ENCODE results near the gene QSOX2.

DNA sequence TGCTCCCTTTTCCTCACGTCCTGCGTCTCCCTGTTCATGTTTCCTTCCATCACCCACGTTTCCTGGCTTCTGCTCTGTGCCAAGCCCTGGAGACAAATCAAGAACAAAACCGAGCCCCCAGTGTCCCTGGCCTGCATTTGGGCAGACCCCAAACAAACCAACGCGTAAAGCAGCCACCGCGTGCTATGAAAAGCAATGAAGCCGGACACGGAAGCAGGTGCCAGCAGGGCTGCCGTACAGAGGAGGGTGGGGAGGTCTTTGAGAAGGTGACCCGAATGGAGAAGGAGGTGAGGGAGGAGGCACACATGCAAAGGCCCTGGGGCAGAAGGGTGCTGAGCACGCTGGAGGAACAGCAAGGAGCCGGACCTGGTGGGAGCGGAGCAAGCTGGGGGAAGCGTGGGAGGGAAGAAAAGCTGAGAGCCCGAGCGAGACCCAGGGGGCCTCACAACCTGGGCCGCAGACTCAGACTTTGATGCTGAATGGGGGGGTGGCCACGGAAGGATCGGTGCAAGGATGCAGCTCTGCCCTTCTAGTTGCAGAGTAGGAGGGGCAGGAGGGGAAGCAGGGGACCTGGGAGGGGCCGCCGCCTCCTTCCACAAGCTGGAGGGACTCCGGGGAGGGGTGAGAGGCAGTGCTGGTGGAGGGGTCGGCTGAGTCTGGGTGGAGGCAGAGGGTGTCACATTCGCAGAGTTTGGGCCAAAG lies 1.4 kb upstream of the QSOX2 start:
- TF ChIP-seq, protein P1, sequence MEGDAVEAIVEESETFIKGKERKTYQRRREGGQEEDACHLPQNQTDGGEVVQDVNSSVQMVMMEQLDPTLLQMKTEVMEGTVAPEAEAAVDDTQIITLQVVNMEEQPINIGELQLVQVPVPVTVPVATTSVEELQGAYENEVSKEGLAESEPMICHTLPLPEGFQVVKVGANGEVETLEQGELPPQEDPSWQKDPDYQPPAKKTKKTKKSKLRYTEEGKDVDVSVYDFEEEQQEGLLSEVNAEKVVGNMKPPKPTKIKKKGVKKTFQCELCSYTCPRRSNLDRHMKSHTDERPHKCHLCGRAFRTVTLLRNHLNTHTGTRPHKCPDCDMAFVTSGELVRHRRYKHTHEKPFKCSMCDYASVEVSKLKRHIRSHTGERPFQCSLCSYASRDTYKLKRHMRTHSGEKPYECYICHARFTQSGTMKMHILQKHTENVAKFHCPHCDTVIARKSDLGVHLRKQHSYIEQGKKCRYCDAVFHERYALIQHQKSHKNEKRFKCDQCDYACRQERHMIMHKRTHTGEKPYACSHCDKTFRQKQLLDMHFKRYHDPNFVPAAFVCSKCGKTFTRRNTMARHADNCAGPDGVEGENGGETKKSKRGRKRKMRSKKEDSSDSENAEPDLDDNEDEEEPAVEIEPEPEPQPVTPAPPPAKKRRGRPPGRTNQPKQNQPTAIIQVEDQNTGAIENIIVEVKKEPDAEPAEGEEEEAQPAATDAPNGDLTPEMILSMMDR (IDR thresholded peaks at IDR 0.05), result no peak
- TF ChIP-seq POLR2A (IDR thresholded peaks at IDR 0.05), result no peak
